GM23338 (cell line): ENCODE results near the gene ZNF92. TPM values are rescaled to one million over a fixed set of nuclear protein-coding genes. Genes with fewer than 3 reads are reported as not detected.

ENCODE experiments used
- ATAC-seq: fragments of 200-7000 bp; cut with Tn5 transposase; 3 replicates; pipeline ENCODE4 v1.9.1; 2020
- DNase-seq: peaks from one replicate; pipeline ENCODE4 v3.0.0-alpha.2; 2015; ENCODE audit warnings: low spot score
- H2AFZ ChIP-seq: fragments of 200-600 bp; sonication (generic); 2 replicates; pipeline ENCODE4 v1.8.0; 2016; ENCODE audit warnings: antibody characterized with exemption, mild to moderate bottlenecking, moderate library complexity
- H3F3A ChIP-seq: fragments of 200-600 bp; sonication (generic); replicated peaks from 2 replicates; pipeline ENCODE4 v1.8.0; 2017; ENCODE audit warnings: antibody characterized with exemption, mixed run types, low read depth
- H3K27ac ChIP-seq: fragments of 200-600 bp; sonication (generic); 2 replicates; pipeline ENCODE4 v1.6.1; 2016; ENCODE audit warnings: low read depth
- H3K27me3 ChIP-seq: fragments of 200-600 bp; sonication (generic); 2 replicates; pipeline ENCODE4 v1.8.0; 2016; ENCODE audit warnings: mild to moderate bottlenecking, mixed run types, moderate library complexity; ENCODE audit not compliant: insufficient read depth
- H3K36me3 ChIP-seq: fragments of 200-600 bp; sonication (generic); 2 replicates; pipeline ENCODE4 v1.8.0; 2016; ENCODE audit warnings: mild to moderate bottlenecking; ENCODE audit not compliant: insufficient read depth
- H3K4me1 ChIP-seq: fragments of 200-600 bp; sonication (generic); 2 replicates; pipeline ENCODE4 v1.8.0; 2016; ENCODE audit warnings: mild to moderate bottlenecking, moderate library complexity; ENCODE audit not compliant: insufficient read depth
- H3K4me2 ChIP-seq: fragments of 200-600 bp; sonication (generic); 2 replicates; pipeline ENCODE4 v1.7.1; 2017; ENCODE audit warnings: mixed run types
- H3K4me3 ChIP-seq: fragments of 200-600 bp; sonication (generic); 2 replicates; pipeline ENCODE4 v1.6.1; 2016; ENCODE audit warnings: mixed run types
- H3K79me2 ChIP-seq: fragments of 200-600 bp; sonication (generic); replicated peaks from 2 replicates; pipeline ENCODE4 v1.8.0; 2017; ENCODE audit warnings: mild to moderate bottlenecking; ENCODE audit not compliant: insufficient read depth
- H3K9me2 ChIP-seq: fragments of 200-600 bp; sonication (generic); 2 replicates; pipeline ENCODE4 v1.8.0; 2017; ENCODE audit not compliant: insufficient read depth
- H4K20me1 ChIP-seq: fragments of 200-600 bp; sonication (generic); replicated peaks from 2 replicates; pipeline ENCODE4 v1.8.0; 2017; ENCODE audit warnings: mild to moderate bottlenecking; ENCODE audit not compliant: insufficient read depth
- H3K27ac Mint-ChIP-seq: 2 replicates; pipeline ENCODE4 v1.8.0; 2020; ENCODE audit warnings: inconsistent platforms, mild to moderate bottlenecking, moderate library complexity, mixed read lengths
- H3K27me3 Mint-ChIP-seq: 3 replicates; pipeline ENCODE4 v1.8.0; 2022; ENCODE audit warnings: low read depth, mild to moderate bottlenecking, moderate library complexity, mixed read lengths, inconsistent platforms; ENCODE audit not compliant: insufficient read depth, poor library complexity
- H3K36me3 Mint-ChIP-seq: 3 replicates; pipeline ENCODE4 v1.8.0; 2021; ENCODE audit warnings: low read depth, mild to moderate bottlenecking, inconsistent platforms, moderate library complexity, mixed read lengths
- H3K4me1 Mint-ChIP-seq: 3 replicates; pipeline ENCODE4 v1.8.0; 2020; ENCODE audit warnings: mild to moderate bottlenecking, inconsistent platforms, mixed read lengths
- H3K4me3 Mint-ChIP-seq: 3 replicates; pipeline ENCODE4 v1.8.0; 2021; ENCODE audit warnings: moderate library complexity, mild to moderate bottlenecking, inconsistent platforms, mixed read lengths
- H3K9me3 Mint-ChIP-seq: 3 replicates; pipeline ENCODE4 v1.8.0; 2020; ENCODE audit warnings: moderate library complexity, mild to moderate bottlenecking, inconsistent platforms, mixed read lengths
- CREB1 ChIP-seq: fragments of 250-450 bp; sonication (Bioruptor Pico); IDR thresholded peaks from 2 replicates; pipeline ENCODE4 v1.5.0; 2020; ENCODE audit warnings: low read depth, mild to moderate bottlenecking, moderate library complexity
- ETS1 ChIP-seq: IDR thresholded peaks from 2 replicates; pipeline ENCODE4 v1.6.1; 2016; ENCODE audit warnings: antibody characterized with exemption
- EZH2phosphoT487 ChIP-seq: fragments of 200-600 bp; sonication (generic); IDR thresholded peaks from one replicate; pipeline ENCODE4 v1.8.1; 2018; ENCODE audit warnings: antibody characterized with exemption; ENCODE audit not compliant: unreplicated experiment
- JUNB ChIP-seq: IDR thresholded peaks from one replicate; pipeline ENCODE4 v1.6.1; 2016; ENCODE audit warnings: antibody characterized with exemption; ENCODE audit not compliant: unreplicated experiment
- NANOG ChIP-seq: IDR thresholded peaks from 2 replicates; pipeline ENCODE4 v1.6.1; 2016; ENCODE audit warnings: antibody characterized with exemption, borderline replicate concordance
- ZNF114 ChIP-seq: fragments of 250-450 bp; sonication (Bioruptor Pico); IDR thresholded peaks from 2 replicates; pipeline ENCODE4 v1.5.0; 2020; ENCODE audit warnings: mild to moderate bottlenecking, moderate library complexity
- ZNF462 ChIP-seq: fragments of 250-450 bp; sonication (Bioruptor Pico); IDR thresholded peaks from 2 replicates; pipeline ENCODE4 v1.5.0; 2020; ENCODE audit warnings: mild to moderate bottlenecking, moderate library complexity
- polyA plus RNA-seq: library from polyadenylated mRNA; unstranded; fragments of >200 nt; fragmentation: Nextera tagmentation; extraction: Ambion mirVana; gene quantifications from 2 replicates; pipeline ENCODE4 v1.2.1, GENCODE V29; 2016
- total RNA-seq: library from RNA; depleted of rRNA; stranded (reverse); fragments of >200 nt; shearing (Covaris generic); gene quantifications from 2 replicates; pipeline ENCODE4 v1.2.3, GENCODE V29; 2014

The ZNF92 gene
- total and polyA plus RNA-seq, 2 experiments from 2014 or later: 25.3 to 56.3 TPM

- no peaks in the 10 kb centered on the region for H3K4me1 Mint-ChIP-seq
- H3K4me3 Mint-ChIP-seq: no peak overlapping the region
- no peaks in the 10 kb centered on the region for H3K27me3 ChIP-seq
- H3K27me3 Mint-ChIP-seq: no peaks in the 10 kb centered on the region
- H3K27ac Mint-ChIP-seq: no peak overlapping the region
- TF ChIP-seq EZH2phosphoT487 (no peak), JUNB (no peak), CREB1 (CRISPR knock-in tag) (no peak), ZNF114 (no peak), NANOG (no peak), ETS1 (no peak), ZNF462 (CRISPR knock-in tag) (no peak)
- no peak overlapping the region for H3K27ac ChIP-seq
- no peaks in the 10 kb centered on the region for H3K9me2 ChIP-seq
- no peak overlapping the region for H2AFZ ChIP-seq
- H3K4me3 ChIP-seq: no peak overlapping the region
- no peaks in the 10 kb centered on the region for H3K79me2 ChIP-seq
- peaks cover 22% of the 10 kb centered on the region for H3K9me3 Mint-ChIP-seq
- ATAC-seq (no peak), DNase-seq (no peak)
- no peaks in the 10 kb centered on the region for H3K4me1 ChIP-seq
- peaks cover 10% of the 10 kb centered on the region; the same call in 2 of the 3 replicates for H3K36me3 Mint-ChIP-seq
- no peaks in the 10 kb centered on the region; the same call in 1 of the 2 replicates for H3K36me3 ChIP-seq
- H3F3A ChIP-seq: no peaks in the 10 kb centered on the region
- no peak overlapping the region for H3K4me2 ChIP-seq
- H4K20me1 ChIP-seq: no peaks in the 10 kb centered on the region
These were observed 67.4 kb downstream of the ZNF92 start for GRCh38 chr7:65441010-65441409.
